Ovary (tissue), 9 donors: ENCODE data around the gene RMDN3. TPM values are rescaled to one million over a fixed set of nuclear protein-coding genes. Genes with fewer than 3 reads are reported as not detected.

ENCODE experiments used
- DNase-seq, 5 donors: peaks; one replicate each; pipeline ENCODE4 v3.0.0-alpha.2; 2019 to 2020
- H3K27ac ChIP-seq, 2 donors: fragments of 200-600 bp; one replicate each; pipeline versions ENCODE4 v1.5.1 to v1.8.0; 2019 to 2022
- H3K27me3 ChIP-seq: fragments of 200-600 bp; one replicate; pipeline ENCODE4 v1.8.0; 2022
- H3K36me3 ChIP-seq: fragments of 200-600 bp; sonication (generic); one replicate; pipeline ENCODE4 v1.5.1; 2019
- H3K4me1 ChIP-seq: one replicate; pipeline ENCODE4 v1.8.1; 2013; ENCODE audit warnings: mild to moderate bottlenecking, moderate library complexity; ENCODE audit not compliant: insufficient read depth
- H3K4me3 ChIP-seq: fragments of 200-600 bp; sonication (generic); one replicate; pipeline ENCODE4 v1.5.1; 2017
- H3K9me3 ChIP-seq, 2 donors: fragments of 200-600 bp in 1 of 2; sonication (generic) in 1 of 2; one replicate each; pipeline versions ENCODE4 v1.5.1 to v1.8.1; 2013 to 2019; ENCODE audit warnings: mild to moderate bottlenecking in 1 of 2, moderate library complexity in 1 of 2
- CTCF ChIP-seq, 3 donors: fragments of 450-650 bp in 2 of 3; fragments of 200-600 bp in 1 of 3; IDR thresholded peaks; one replicate each; pipeline versions ENCODE4 v1.5.1 to v1.8.0; 2016 to 2022; ENCODE audit warnings: antibody characterized with exemption in 3 of 3, mild to moderate bottlenecking in 1 of 3
- EP300 ChIP-seq: sonication (generic); formaldehyde crosslinking; IDR thresholded peaks from one replicate; pipeline ENCODE4 v1.6.1; 2017; ENCODE audit warnings: antibody characterized with exemption
- POLR2A ChIP-seq: fragments of 450-650 bp; IDR thresholded peaks from one replicate; pipeline ENCODE4 v1.6.1; 2017; ENCODE audit warnings: antibody characterized with exemption, mild to moderate bottlenecking, moderate library complexity
- WGBS, 3 donors: extraction: QIAGEN DNeasy Blood & Tissue Kit in 1 of 3; methylation state at CpG; one replicate each; pipeline versions ENCODE4 v1.1.5 to v1.1.7; 2013 to 2017; 5-methylcytosine and 5-hydroxymethylcytosine counted together
- intact Hi-C, 4 donors: fragments of 100-400 bp; cut with DNase I; formaldehyde crosslinking; loops; one replicate each; pipeline versions ENCODE4 v1.11.0 to v1.15.1; 2022 to 2023
- polyA plus RNA-seq, 2 donors: library from polyadenylated mRNA; stranded (reverse); fragments of 200-250 nt in 1 of 2; fragments of 350-450 nt in 1 of 2; fragmentation: Illumina TruSeq in 1 of 2; extraction: RNeasy Lipid Tissue Mini Kit (QIAGEN cat#74804) in 1 of 2; gene quantifications; one replicate each; pipeline ENCODE4 v1.2.3, GENCODE V29; 2013 to 2014
- total RNA-seq, 7 donors: library from RNA; depleted of rRNA in 2 of 7; stranded (reverse); fragments of >200 nt in 2 of 7; fragmentation: NEBNext Ultra II Directional in 3 of 7; extraction: Animal tissue kit (Norgen Biotek cat#: 25700) in 3 of 7; gene quantifications; one replicate each; pipeline versions ENCODE4 v1.1.0 to v1.2.4, GENCODE V29; 2016 to 2023
- donor health status: DM: no; HTN: no; CAD: no; lungs with moderate emphysema.
- donor health status: DM: no; HTN: no; CAD: no.
- donor health status: Bipolar disorder and iron deficiency.
- donor health status: DM: yes; HTN: yes; CAD: no.
- donor health status: DM: no; HTN: no; CAD: no.
- donor health status: DM: yes; HTN: yes; CAD: no.

The RMDN3 gene
- total and polyA plus RNA-seq, 9 donors = 19.2 to 35.6 (median 23.5) TPM

- no peak for DNase-seq
- no peaks in the 10 kb centered on the region for H3K27me3 ChIP-seq
- TF ChIP-seq POLR2A (no peak), CTCF (IDR thresholded peaks at IDR 0.05) (no peak), EP300 (no peak)
- WGBS, 3 donors = 47 to 55% (median 55%) methylated on average over 5 of the region's 5 CpGs
- intact Hi-C loops = no loop called here
- no peaks in the 10 kb centered on the region for H3K4me1 ChIP-seq
- H3K27ac ChIP-seq = no peak overlapping the region
- H3K36me3 ChIP-seq = no peaks in the 10 kb centered on the region
- H3K4me3 ChIP-seq = no peak overlapping the region
- H3K9me3 ChIP-seq = no peaks in the 10 kb centered on the region
Observed at GRCh38 chr15:40744815-40745152, 10.3 kb downstream of the RMDN3 start.

GRCh38 chr15:40743921-40744814, 10.9 kb downstream of the RMDN3 start:
- 69 to 77% (median 73%) methylated on average over 12 of the region's 12 CpGs for WGBS, 3 donors
- Histone ChIP-seq H3K36me3 (no peaks in the 10 kb centered on the region), H3K27ac (no peak overlapping the region), H3K4me3 (no peak overlapping the region), H3K27me3 (no peaks in the 10 kb centered on the region), H3K4me1 (no peaks in the 10 kb centered on the region), H3K9me3 (no peaks in the 10 kb centered on the region)
- intact Hi-C loops = no loop called here
- no peak for TF ChIP-seq CTCF (IDR thresholded peaks at IDR 0.05)
- TF ChIP-seq EP300 = no peak
- no peak for TF ChIP-seq POLR2A
- DNase-seq = no peak

GRCh38 chr15:40743485-40743901, 11.6 kb downstream of the RMDN3 start:
- intact Hi-C loops = no loop called here
- TF ChIP-seq POLR2A = no peak
- TF ChIP-seq CTCF (IDR thresholded peaks at IDR 0.05) = no peak
- no peak for TF ChIP-seq EP300
- Histone ChIP-seq H3K4me1 (no peaks in the 10 kb centered on the region), H3K27ac (no peak overlapping the region), H3K9me3 (no peaks in the 10 kb centered on the region), H3K36me3 (no peaks in the 10 kb centered on the region), H3K27me3 (no peaks in the 10 kb centered on the region), H3K4me3 (no peak overlapping the region)
- 52 to 65% (median 63%) methylated on average over 2 of the region's 2 CpGs for WGBS, 3 donors
- DNase-seq = no peak

- no peaks in the 10 kb centered on the region for H3K4me1 ChIP-seq
- no peak overlapping the region for H3K4me3 ChIP-seq
- TF ChIP-seq POLR2A (no peak), EP300 (no peak), CTCF (IDR thresholded peaks at IDR 0.05) (no peak)
- H3K9me3 ChIP-seq = no peaks in the 10 kb centered on the region
- 90 to 100% (median 92%) methylated on average over 2 of the region's 2 CpGs for WGBS, 3 donors
- no peak for DNase-seq
- H3K27me3 ChIP-seq = no peaks in the 10 kb centered on the region
- H3K36me3 ChIP-seq = no peaks in the 10 kb centered on the region
- intact Hi-C loops = no loop called here
- no peak overlapping the region for H3K27ac ChIP-seq
Observed at GRCh38 chr15:40739854-40740253, 15.2 kb downstream of the RMDN3 start.
